Astrocyte of the spinal cord (primary cell): ENCODE results near the gene ERBB3.
A peak's percentile ranks its signal among the peaks of the same experiment; 100 is the strongest.

ENCODE experiments used
- DNase-seq: peaks from one replicate; pipeline ENCODE4 v3.0.0; 2011; ENCODE audit warnings: low read depth, low spot score
- H3K4me3 ChIP-seq: 2 replicates; pipeline ENCODE4 v1.5.1; 2011; ENCODE audit warnings: low read depth, mild to moderate bottlenecking, low read length, moderate library complexity
- in situ Hi-C: cut with HindIII; loops from 2 replicates; pipeline ENCODE4 v1.10.0; 2017; ENCODE audit warnings: low sequenced_read_pairs
- TF ChIP-seq, protein P1 (sequence below): IDR thresholded peaks from 2 replicates; pipeline ENCODE4 v1.5.1; 2012; ENCODE audit warnings: low read depth, mild to moderate bottlenecking, low read length, inconsistent platforms

The ERBB3 gene

DNA sequence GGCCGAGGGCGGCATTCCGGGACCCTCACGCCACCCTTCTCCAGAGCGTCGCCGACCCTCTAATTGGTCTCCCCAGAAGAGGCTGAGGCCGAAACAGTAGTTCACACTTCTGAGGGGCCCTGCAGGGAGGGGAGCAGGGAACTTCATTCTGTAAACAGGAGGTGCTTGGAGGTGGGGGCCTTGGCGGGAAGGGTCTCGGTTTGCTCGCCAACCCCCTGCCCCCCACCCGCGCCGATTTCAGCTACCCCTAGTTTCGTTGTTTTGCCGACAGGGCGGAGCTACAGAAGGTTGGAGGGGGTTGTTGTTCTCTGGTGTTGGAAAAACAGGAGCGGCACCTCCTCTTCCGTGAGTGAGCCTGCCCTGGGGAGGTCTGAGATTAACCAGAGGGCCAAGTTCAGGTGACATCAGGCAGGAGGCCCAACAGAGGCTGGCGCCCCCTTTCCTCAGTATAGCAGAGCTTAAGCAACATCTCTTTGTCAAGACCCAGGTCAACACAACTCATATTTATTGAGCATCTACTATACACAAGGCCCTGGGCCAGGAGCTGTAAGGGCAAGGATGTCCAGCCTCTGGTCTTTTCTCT lies 682 bp downstream of the ERBB3 start:
- TF ChIP-seq, protein P1, sequence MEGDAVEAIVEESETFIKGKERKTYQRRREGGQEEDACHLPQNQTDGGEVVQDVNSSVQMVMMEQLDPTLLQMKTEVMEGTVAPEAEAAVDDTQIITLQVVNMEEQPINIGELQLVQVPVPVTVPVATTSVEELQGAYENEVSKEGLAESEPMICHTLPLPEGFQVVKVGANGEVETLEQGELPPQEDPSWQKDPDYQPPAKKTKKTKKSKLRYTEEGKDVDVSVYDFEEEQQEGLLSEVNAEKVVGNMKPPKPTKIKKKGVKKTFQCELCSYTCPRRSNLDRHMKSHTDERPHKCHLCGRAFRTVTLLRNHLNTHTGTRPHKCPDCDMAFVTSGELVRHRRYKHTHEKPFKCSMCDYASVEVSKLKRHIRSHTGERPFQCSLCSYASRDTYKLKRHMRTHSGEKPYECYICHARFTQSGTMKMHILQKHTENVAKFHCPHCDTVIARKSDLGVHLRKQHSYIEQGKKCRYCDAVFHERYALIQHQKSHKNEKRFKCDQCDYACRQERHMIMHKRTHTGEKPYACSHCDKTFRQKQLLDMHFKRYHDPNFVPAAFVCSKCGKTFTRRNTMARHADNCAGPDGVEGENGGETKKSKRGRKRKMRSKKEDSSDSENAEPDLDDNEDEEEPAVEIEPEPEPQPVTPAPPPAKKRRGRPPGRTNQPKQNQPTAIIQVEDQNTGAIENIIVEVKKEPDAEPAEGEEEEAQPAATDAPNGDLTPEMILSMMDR, result no peak
- no peak for DNase-seq
- H3K4me3 ChIP-seq, result peak overlapping the region; percentile 42
- in situ Hi-C loops, result no loop called here

DNA sequence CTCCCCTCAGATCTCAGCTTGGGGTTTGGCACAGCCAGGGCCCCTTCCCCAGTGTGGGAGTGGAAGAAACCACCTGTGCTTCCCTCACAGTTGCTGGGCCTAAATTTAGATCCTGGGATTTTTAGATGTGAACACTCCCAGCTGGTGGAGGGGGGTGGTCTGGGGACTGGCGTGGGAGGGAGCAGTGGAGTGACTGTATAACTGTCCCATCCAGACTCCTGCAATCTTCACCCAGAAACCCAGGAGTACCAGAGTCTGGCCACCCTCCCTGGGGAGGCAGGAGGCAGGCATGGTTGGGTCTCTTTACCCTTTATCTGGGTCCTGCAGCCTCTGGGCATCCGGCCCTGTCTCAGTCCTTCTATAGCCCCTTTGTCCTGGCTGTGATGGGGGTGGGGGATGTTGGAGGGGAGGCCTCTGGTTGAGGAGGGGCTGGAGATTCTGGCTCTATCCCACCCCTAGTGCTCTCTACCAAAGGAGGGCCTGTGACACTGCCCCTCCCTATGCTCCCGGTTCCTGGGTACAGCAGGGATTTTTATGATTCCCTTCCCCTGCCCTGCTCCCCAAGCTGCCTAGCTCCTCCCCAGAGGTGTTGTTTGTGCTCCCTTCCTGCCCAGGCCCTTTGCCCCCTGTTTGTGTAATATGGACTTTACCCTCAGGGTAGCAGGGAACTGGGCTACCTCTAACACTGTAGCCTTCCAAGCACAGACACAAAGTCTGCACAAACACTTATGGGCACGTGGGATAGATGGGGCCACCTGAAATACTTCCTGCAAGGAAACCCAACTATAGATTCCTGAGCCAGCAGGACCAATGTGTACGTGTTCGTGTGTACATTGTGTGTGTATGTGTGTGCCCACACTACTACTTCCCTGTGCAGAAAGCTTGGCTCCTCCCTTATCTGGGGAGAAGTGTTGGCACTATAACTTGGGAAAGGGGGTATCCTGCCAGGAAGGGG lies 1.7 kb downstream of the ERBB3 start:
- DNase-seq, result no peak
- no peak overlapping the region for H3K4me3 ChIP-seq
- in situ Hi-C loops, result no loop called here
- TF ChIP-seq, protein P1, result no peak

DNA sequence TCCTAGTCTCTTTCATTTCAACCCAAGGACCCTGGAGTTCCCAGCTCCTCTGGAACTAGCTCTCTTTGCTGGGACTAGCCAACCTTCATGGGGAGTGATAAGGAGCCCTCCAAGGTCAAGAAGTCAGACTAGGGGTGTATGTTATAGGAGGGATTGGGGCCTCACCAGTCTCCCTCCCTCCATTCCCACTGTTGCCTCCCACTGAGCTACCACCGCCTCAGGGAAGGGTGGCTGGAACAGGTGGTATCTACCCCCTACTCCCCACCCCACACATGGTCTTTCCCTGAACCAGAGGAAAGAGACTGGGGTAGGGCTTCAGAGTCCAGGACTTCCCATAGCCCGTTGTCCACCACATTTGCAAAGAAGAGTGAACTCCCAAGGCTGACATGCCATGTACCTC lies 2.4 kb downstream of the ERBB3 start:
- TF ChIP-seq, protein P1, result no peak
- no peak for DNase-seq
- no peak overlapping the region for H3K4me3 ChIP-seq
- in situ Hi-C loops, result no loop called here

DNA sequence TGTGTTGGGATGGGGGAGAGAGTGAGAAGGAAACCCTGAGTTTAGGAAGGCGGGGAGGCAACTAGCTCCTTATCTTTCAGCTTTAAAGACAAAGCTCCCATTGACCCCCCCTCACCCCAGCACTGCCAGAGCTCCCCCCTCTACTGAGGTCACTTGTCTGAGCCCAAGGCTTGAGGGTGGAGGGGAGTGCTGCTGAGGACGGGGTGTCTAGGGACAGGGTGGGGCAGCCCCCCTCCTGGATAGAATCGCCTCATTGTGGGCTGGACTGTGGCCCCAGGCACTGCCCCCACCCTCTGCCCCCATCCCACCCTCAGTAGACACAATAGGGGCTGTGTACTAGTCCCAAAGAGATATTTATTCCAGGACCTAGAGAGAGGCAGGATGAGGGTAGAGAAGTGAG lies 3.0 kb downstream of the ERBB3 start:
- no peak for DNase-seq
- in situ Hi-C loops, result no loop called here
- TF ChIP-seq, protein P1, result no peak
- no peak overlapping the region for H3K4me3 ChIP-seq

DNA sequence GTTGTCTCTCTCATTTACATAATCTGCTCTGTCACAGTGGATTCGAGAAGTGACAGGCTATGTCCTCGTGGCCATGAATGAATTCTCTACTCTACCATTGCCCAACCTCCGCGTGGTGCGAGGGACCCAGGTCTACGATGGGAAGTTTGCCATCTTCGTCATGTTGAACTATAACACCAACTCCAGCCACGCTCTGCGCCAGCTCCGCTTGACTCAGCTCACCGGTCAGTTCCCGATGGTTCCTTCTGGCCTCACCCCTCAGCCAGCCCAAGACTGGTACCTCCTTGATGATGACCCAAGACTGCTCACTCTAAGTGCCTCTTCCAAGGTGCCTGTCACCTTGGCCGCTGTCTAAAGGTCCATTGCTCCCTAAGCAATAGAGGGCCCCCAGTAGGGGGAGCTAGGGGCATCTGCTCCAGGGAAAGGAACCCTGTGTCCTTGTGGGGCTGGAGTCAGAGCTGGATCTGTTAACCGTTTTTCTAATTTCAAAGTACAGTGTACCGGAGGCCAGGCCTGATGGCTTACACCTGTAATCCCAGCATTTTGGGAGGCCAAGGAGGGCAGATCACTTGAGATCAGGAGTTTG lies 5.1 kb downstream of the ERBB3 start:
- in situ Hi-C loops, result no loop called here
- no peak overlapping the region for H3K4me3 ChIP-seq
- no peak for DNase-seq
- TF ChIP-seq, protein P1, result peak; percentile 53

DNA sequence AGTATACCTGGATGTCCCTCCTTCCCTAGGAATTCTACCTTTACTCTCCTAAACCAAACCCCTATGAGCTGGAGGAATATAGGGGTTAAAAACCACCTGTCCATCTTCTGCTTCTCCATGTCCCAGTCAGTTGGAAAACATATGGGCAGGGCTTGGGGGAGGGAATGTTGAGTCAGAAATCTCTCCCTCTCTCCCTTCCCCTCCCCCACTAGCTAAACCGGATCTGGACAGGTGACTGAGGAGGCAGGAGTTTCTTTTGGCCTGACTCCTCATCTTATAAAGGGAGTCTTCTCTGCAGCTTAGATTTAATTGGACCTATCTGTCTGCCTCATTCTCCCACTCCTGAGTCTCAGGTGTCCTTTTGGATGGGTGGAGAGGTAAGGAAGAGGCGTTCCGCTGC lies 6.1 kb downstream of the ERBB3 start:
- TF ChIP-seq, protein P1, result no peak
- DNase-seq, result no peak
- in situ Hi-C loops, result no loop called here

More for the DNA sequence above, 6.1 kb downstream of the ERBB3 start:
- no peak overlapping the region for H3K4me3 ChIP-seq
